OCI-LY1 (cell line): ENCODE measurements around the gene ATP6V1A.

Experiments used
- CTCF ChIP-seq: fragments of 200-600 bp; sonication (generic), shearing (Covaris generic); IDR thresholded peaks from 2 replicates; pipeline ENCODE4 v1.5.1; 2017; ENCODE audit warnings: mild to moderate bottlenecking, antibody characterized with exemption, low read length, moderate library complexity, mixed read lengths
- EZH2 ChIP-seq: fragments of 200-600 bp; sonication (generic), shearing (Covaris generic); IDR thresholded peaks from 2 replicates; pipeline ENCODE4 v1.8.0; 2017; ENCODE audit warnings: borderline replicate concordance, mixed run types, mild to moderate bottlenecking, antibody characterized with exemption, low read length, moderate library complexity, mixed read lengths

- TF ChIP-seq EZH2 (no peak), CTCF (no peak)
Observed at GRCh38 chr3:113802795-113803455, 56.1 kb downstream of the ATP6V1A start.
